Gastroesophageal sphincter (tissue), 4 donors: ENCODE data around the gene RAP1A. TPM values are rescaled to one million over a fixed set of nuclear protein-coding genes. Genes with fewer than 3 reads are reported as not detected.

Experiments
- ATAC-seq: fragments of 150-250 bp; one replicate; pipeline ENCODE4 v1.9.1; 2016; ENCODE audit warnings: mild to moderate bottlenecking, moderate library complexity
- H3K27ac ChIP-seq, 4 donors: fragments of 200-600 bp; sonication (generic) in 3 of 4; 1 replicate in 3 of 4; 2 replicates in 1 of 4; pipeline ENCODE4 v1.5.1; 2016 to 2019
- H3K27me3 ChIP-seq: fragments of 200-600 bp; sonication (generic); one replicate; pipeline ENCODE4 v1.5.1; 2019
- H3K36me3 ChIP-seq, 2 donors: fragments of 200-600 bp; sonication (generic); one replicate each; pipeline ENCODE4 v1.5.1; 2019; ENCODE audit warnings: control low read depth in 1 of 2
- H3K4me1 ChIP-seq, 3 donors: fragments of 200-600 bp; sonication (generic); 1 replicate in 2 of 3; 2 replicates in 1 of 3; pipeline ENCODE4 v1.5.1; 2016 to 2019; ENCODE audit warnings: control low read depth in 2 of 3
- H3K4me3 ChIP-seq, 2 donors: fragments of 200-600 bp; sonication (generic); one replicate each; pipeline ENCODE4 v1.5.1; 2019; ENCODE audit warnings: mild to moderate bottlenecking in 1 of 2, moderate library complexity in 1 of 2
- H3K9me3 ChIP-seq, 3 donors: fragments of 200-600 bp; sonication (generic); one replicate each; pipeline ENCODE4 v1.5.1; 2017 to 2019; ENCODE audit warnings: control low read depth in 2 of 3
- EP300 ChIP-seq: sonication (generic); formaldehyde crosslinking; IDR thresholded peaks from one replicate; pipeline ENCODE4 v1.6.1; 2017; ENCODE audit warnings: antibody characterized with exemption, mild to moderate bottlenecking
- POLR2A ChIP-seq, 2 donors: fragments of 450-650 bp; IDR thresholded peaks; one replicate each; pipeline ENCODE4 v1.6.1; 2017; ENCODE audit warnings: antibody characterized with exemption in 2 of 2, mild to moderate bottlenecking in 2 of 2, moderate library complexity in 1 of 2
- POLR2AphosphoS5 ChIP-seq: sonication (generic); formaldehyde crosslinking; IDR thresholded peaks from one replicate; pipeline ENCODE4 v1.6.1; 2017; ENCODE audit warnings: antibody characterized with exemption
- WGBS, 2 donors: methylation state at CpG; one replicate each; pipeline ENCODE4 v1.1.5; 2018; ENCODE audit warnings: low coverage in 1 of 2; 5-methylcytosine and 5-hydroxymethylcytosine counted together
- total RNA-seq, 4 donors: library from RNA; depleted of rRNA; stranded (reverse); fragments of >200 nt; gene quantifications; one replicate each; pipeline ENCODE4 v1.1.0, GENCODE V29; 2016
- TF ChIP-seq, protein P1 (sequence below), 4 experiments: fragments of 200-600 bp in 2 of 4; fragments of 450-650 bp in 2 of 4; sonication (generic) in 1 of 4; IDR thresholded peaks; one replicate each; pipeline ENCODE4 v1.5.1; 2017 to 2019; ENCODE audit warnings: antibody characterized with exemption in 4 of 4, mild to moderate bottlenecking in 2 of 4, moderate library complexity in 2 of 4

Gene RAP1A
- total RNA-seq, 4 donors from 2014 or later = 177 to 268 (median 214) TPM

DNA sequence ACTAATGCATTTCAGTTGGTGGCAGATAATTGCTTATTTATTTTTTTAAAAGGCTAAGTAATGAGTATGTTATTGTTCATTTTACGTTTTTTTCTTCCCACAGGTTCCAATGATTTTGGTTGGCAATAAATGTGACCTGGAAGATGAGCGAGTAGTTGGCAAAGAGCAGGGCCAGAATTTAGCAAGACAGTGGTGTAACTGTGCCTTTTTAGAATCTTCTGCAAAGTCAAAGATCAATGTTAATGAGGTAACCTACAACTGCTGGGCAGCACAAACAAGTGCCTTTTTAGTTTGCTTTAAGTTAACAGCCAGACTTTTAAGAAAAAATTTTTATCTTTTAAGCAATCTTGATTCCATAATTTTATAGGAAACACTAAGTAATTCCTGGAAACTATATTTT, 84.7 kb downstream of the RAP1A start:
- peaks cover 0 to 24% (median 0%) of the 10 kb centered on the region in 3 donors for H3K4me1 ChIP-seq
- no peaks in the 10 kb centered on the region for H3K9me3 ChIP-seq
- H3K27me3 ChIP-seq = no peaks in the 10 kb centered on the region
- WGBS, 2 donors = 78 to 79% methylated on average over 2 of the region's 2 CpGs
- H3K27ac ChIP-seq = no peak overlapping the region
- H3K4me3 ChIP-seq = no peak overlapping the region
- TF ChIP-seq, protein P1, sequence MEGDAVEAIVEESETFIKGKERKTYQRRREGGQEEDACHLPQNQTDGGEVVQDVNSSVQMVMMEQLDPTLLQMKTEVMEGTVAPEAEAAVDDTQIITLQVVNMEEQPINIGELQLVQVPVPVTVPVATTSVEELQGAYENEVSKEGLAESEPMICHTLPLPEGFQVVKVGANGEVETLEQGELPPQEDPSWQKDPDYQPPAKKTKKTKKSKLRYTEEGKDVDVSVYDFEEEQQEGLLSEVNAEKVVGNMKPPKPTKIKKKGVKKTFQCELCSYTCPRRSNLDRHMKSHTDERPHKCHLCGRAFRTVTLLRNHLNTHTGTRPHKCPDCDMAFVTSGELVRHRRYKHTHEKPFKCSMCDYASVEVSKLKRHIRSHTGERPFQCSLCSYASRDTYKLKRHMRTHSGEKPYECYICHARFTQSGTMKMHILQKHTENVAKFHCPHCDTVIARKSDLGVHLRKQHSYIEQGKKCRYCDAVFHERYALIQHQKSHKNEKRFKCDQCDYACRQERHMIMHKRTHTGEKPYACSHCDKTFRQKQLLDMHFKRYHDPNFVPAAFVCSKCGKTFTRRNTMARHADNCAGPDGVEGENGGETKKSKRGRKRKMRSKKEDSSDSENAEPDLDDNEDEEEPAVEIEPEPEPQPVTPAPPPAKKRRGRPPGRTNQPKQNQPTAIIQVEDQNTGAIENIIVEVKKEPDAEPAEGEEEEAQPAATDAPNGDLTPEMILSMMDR (IDR thresholded peaks at IDR 0.05) = no peak
- TF ChIP-seq POLR2AphosphoS5 (no peak), POLR2A (IDR thresholded peaks at IDR 0.05) (no peak), EP300 (no peak)
- H3K36me3 ChIP-seq = peaks cover 12 to 87% of the 10 kb centered on the region in 2 donors
- ATAC-seq = no peak

DNA sequence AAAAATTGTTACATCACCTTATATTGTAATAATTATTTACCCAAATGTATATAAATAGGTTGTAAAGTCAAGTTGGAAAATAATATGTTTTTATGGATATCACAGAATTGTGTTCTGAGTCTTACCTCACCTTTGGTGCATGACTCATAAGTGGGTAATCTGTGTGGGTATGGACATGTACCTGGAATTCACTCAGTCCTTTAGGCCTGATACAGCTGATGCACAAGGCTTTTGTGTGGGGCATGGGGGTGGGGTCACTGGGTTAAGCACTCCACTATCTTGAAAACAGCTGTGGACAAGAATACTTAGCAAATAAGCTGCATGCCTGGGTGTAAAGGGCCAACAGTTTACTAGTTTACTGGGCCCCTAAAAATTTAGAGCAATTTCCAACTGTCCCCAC, 85.2 kb downstream of the RAP1A start:
- Histone ChIP-seq H3K27ac (no peak overlapping the region), H3K4me3 (no peak overlapping the region), H3K4me1 (peaks cover 0 to 24% (median 0%) of the 10 kb centered on the region in 3 donors), H3K9me3 (no peaks in the 10 kb centered on the region), H3K36me3 (peaks cover 10 to 87% of the 10 kb centered on the region in 2 donors), H3K27me3 (no peaks in the 10 kb centered on the region)
- TF ChIP-seq, protein P1 (IDR thresholded peaks at IDR 0.05) = no peak
- TF ChIP-seq POLR2AphosphoS5 (no peak), POLR2A (IDR thresholded peaks at IDR 0.05) (no peak), EP300 (no peak)
- no peak for ATAC-seq

DNA sequence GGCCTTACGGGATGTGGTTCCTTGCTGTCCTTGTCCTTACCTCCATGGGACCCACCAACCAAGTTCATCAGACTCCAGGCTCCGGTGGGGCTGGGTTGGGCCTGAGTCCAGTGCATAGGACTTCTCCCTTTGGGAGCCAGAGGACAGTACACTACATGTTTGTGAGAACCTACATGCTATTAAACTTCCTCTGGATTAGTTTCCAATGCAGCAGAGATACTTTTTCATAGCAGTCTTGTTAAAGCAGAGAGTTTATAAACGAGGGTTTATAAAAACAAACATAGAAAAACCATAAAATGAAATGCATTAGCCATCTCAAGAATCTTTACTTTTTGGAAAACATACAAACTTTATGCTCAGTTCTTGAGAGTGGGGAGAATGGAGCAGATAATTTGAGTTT, 86.3 kb downstream of the RAP1A start:
- Histone ChIP-seq H3K27me3 (no peaks in the 10 kb centered on the region), H3K4me3 (no peak overlapping the region), H3K27ac (peak overlapping the region in 3 of 4 donors; percentile 11 to 41 (median 27)), H3K9me3 (no peaks in the 10 kb centered on the region), H3K36me3 (peaks cover 0 to 86% of the 10 kb centered on the region in 2 donors), H3K4me1 (peaks cover 0 to 24% (median 0%) of the 10 kb centered on the region in 3 donors)
- no peak for ATAC-seq
- TF ChIP-seq POLR2A (IDR thresholded peaks at IDR 0.05) (no peak), POLR2AphosphoS5 (no peak), EP300 (no peak)
- TF ChIP-seq, protein P1 (IDR thresholded peaks at IDR 0.05) = no peak
- 53 to 60% methylated on average over 1 to 3 of the region's 3 CpGs for WGBS, 2 donors

DNA sequence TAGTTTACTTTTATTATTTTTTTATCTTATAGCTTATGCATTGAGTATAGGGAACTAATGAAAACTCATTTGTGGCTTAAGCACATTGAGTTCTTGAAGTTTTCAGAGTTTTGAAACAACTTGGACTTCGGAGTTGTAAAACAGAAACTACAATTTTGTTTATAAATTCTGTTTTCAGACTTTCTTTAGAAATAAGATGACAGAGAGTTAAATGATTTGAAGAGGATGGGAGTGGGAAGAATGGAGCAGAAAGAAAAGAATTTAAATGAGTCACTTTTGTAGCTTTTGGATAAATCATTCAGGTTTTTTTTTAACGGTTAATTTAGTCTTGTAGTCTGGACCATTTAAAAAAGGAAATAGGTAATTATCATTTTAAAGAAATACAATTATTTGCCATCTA, 87.3 kb downstream of the RAP1A start:
- no peak overlapping the region for H3K4me3 ChIP-seq
- no peak for TF ChIP-seq POLR2AphosphoS5
- no peak for TF ChIP-seq POLR2A (IDR thresholded peaks at IDR 0.05)
- no peak for TF ChIP-seq EP300
- TF ChIP-seq, protein P1 (IDR thresholded peaks at IDR 0.05) = no peak
- 31 to 36% methylated on average over 2 of the region's 2 CpGs for WGBS, 2 donors
- H3K36me3 ChIP-seq = peaks cover 0 to 85% of the 10 kb centered on the region in 2 donors
- peak overlapping the region in 1 of 4 donors; percentile 41 for H3K27ac ChIP-seq
- H3K4me1 ChIP-seq = peaks cover 0 to 22% (median 0%) of the 10 kb centered on the region in 3 donors
- H3K27me3 ChIP-seq = no peaks in the 10 kb centered on the region
- ATAC-seq = no peak
- H3K9me3 ChIP-seq = no peaks in the 10 kb centered on the region

DNA sequence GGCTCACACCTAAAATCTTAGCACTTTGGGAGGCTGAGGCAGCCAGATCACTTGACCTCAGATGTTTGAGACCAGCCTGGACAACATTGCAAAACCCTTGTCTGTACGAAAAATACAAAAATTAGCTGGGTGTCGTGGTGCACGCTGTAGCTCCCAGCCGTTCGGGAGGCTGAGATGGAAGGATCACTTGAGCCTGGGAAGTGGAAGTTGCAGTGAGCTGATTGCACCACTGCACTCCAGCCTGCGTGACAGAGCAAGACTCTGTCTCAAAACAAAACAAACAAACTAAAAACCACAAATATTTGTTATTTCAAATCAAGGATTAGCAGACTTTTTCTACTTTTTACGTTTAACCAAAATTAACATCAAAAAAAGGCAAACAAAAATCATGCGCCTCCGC, 88.3 kb downstream of the RAP1A start:
- H3K27ac ChIP-seq = peak overlapping the region in 1 of 4 donors; percentile 53
- H3K4me1 ChIP-seq = peaks cover 0 to 22% (median 0%) of the 10 kb centered on the region in 3 donors
- ATAC-seq = no peak
- H3K4me3 ChIP-seq = no peak overlapping the region
- no peaks in the 10 kb centered on the region for H3K9me3 ChIP-seq
- TF ChIP-seq POLR2AphosphoS5 (no peak), EP300 (no peak), POLR2A (IDR thresholded peaks at IDR 0.05) (no peak)
- TF ChIP-seq, protein P1 (IDR thresholded peaks at IDR 0.05) = no peak
- WGBS, 2 donors = 72 to 75% methylated on average over 7 to 9 of the region's 9 CpGs
- no peaks in the 10 kb centered on the region for H3K27me3 ChIP-seq
- peaks cover 0 to 84% of the 10 kb centered on the region in 2 donors for H3K36me3 ChIP-seq
